Endothelial cell of umbilical vein (primary cell): ENCODE results near the gene CARD16. TPM values are rescaled to one million over a fixed set of nuclear protein-coding genes. Genes with fewer than 3 reads are reported as not detected.
"Not testable (repeated sequence)": the region's sequence is repeated elsewhere in the genome, so short reads cannot be mapped to it uniquely, and the experiment has no call there.

Experiments used
- BruUV-seq: library from RNA; stranded (reverse); fragments of 400-500 nt; replicated peaks from 2 replicates; lab custom pipeline; 2021; lab: Mats Ljungman, UMichigan
- CTCF ChIA-PET: fragments of 300-600, 350-600 bp; sonication (Branson Sonifier 250); formaldehyde crosslinking; loops from one replicate; lab custom pipeline; 2021; ENCODE audit warnings: antibody characterized with exemption, inconsistent platforms; lab: Charles Lee
- POLR2A ChIA-PET: fragments of 300-600, 350-600 bp; sonication (Branson Sonifier 250); formaldehyde crosslinking; loops from one replicate; lab custom pipeline; 2021; ENCODE audit warnings: antibody characterized with exemption, inconsistent platforms; lab: Charles Lee
- DNase-seq: peaks from one replicate; pipeline ENCODE4 v3.0.0-alpha.2; 2011; ENCODE audit warnings: low read depth, low spot score
- FAIRE-seq: peaks from 2 replicates; lab custom pipeline; 2011; peaks lifted over from hg19 to GRCh38; lab: Jason Lieb, UNC
- H2AFZ ChIP-seq: 2 replicates; pipeline ENCODE4 v1.6.0; 2012; ENCODE audit warnings: low read depth, low read length, control low read depth, inconsistent platforms
- H3K27ac ChIP-seq: 2 replicates; pipeline ENCODE4 v1.5.1; 2011; ENCODE audit warnings: low read depth, mild to moderate bottlenecking, control low read depth, low read length, moderate library complexity; ENCODE audit not compliant: insufficient read depth
- H3K27me3 ChIP-seq, 2 experiments: 2 replicates each; pipeline versions ENCODE4 v1.6.0 to v1.6.1; 2011; ENCODE audit warnings: low read length in 2 of 2, mixed read lengths in 1 of 2; ENCODE audit not compliant: control insufficient read depth in 2 of 2, insufficient read depth in 2 of 2
- H3K36me3 ChIP-seq, 2 experiments: 2 replicates in 1 of 2; 3 replicates in 1 of 2; pipeline ENCODE4 v1.5.1; 2011; ENCODE audit warnings: low read length in 2 of 2, mild to moderate bottlenecking in 1 of 2, moderate library complexity in 1 of 2; ENCODE audit not compliant: control insufficient read depth in 2 of 2, insufficient read depth in 2 of 2; ENCODE audit errors: extremely low read depth in 1 of 2
- H3K4me1 ChIP-seq: 3 replicates; pipeline ENCODE4 v1.5.1; 2011; ENCODE audit warnings: mild to moderate bottlenecking, low read length; ENCODE audit not compliant: control insufficient read depth, insufficient read depth; ENCODE audit errors: extremely low read depth
- H3K4me2 ChIP-seq: 2 replicates; pipeline ENCODE4 v1.6.1; 2011; ENCODE audit warnings: low read length, control low read depth, mixed read lengths; ENCODE audit not compliant: insufficient read depth
- H3K4me3 ChIP-seq, 3 experiments: fragments of 200-600 bp in 1 of 3; sonication (generic), shearing (Covaris generic) in 1 of 3; replicated peaks in 1 of 3; 2 replicates each; pipeline ENCODE4 v1.5.1; 2011 to 2016; ENCODE audit warnings: control low read depth in 3 of 3, low read length in 3 of 3, mild to moderate bottlenecking in 2 of 3, inconsistent platforms in 1 of 3, low read depth in 1 of 3, moderate library complexity in 1 of 3; ENCODE audit not compliant: insufficient read depth in 1 of 3
- H3K79me2 ChIP-seq: 2 replicates; pipeline ENCODE4 v1.6.0; 2012; ENCODE audit warnings: low read length, inconsistent platforms; ENCODE audit not compliant: control insufficient read depth, insufficient read depth
- H3K9ac ChIP-seq: replicated peaks from 2 replicates; pipeline ENCODE3; 2011; ENCODE audit warnings: low read length, control low read depth; ENCODE audit not compliant: insufficient read depth; ENCODE audit errors: extremely low read depth
- H3K9me1 ChIP-seq: replicated peaks from 3 replicates; pipeline ENCODE4 v1.6.0; 2011; ENCODE audit warnings: mild to moderate bottlenecking, low read length; ENCODE audit not compliant: control insufficient read depth, insufficient read depth; ENCODE audit errors: extremely low read depth
- H3K9me3 ChIP-seq: replicated peaks from 2 replicates; pipeline ENCODE4 v1.5.1; 2012; ENCODE audit warnings: low read length, inconsistent platforms; ENCODE audit not compliant: control insufficient read depth, insufficient read depth
- H4K20me1 ChIP-seq: replicated peaks from 2 replicates; pipeline ENCODE3; 2011; ENCODE audit warnings: mild to moderate bottlenecking, low read length; ENCODE audit not compliant: control insufficient read depth, insufficient read depth; ENCODE audit errors: extremely low read depth
- CTCF ChIP-seq, 2 donors: IDR thresholded peaks; 1 replicate in 1 of 2; 2 replicates in 1 of 2; pipeline ENCODE4 v1.5.1; 2011; ENCODE audit warnings: low read length in 2 of 2, mild to moderate bottlenecking in 2 of 2, moderate library complexity in 2 of 2, control low read depth in 1 of 2, inconsistent platforms in 1 of 2, low read depth in 1 of 2; ENCODE audit not compliant: insufficient read depth in 1 of 2; ENCODE audit errors: extremely low read depth in 1 of 2
- EZH2 ChIP-seq: IDR thresholded peaks from 2 replicates; pipeline ENCODE4 v1.6.1; 2012; ENCODE audit warnings: borderline replicate concordance, low read depth, mild to moderate bottlenecking, moderate library complexity, low read length, inconsistent platforms; ENCODE audit not compliant: severe bottlenecking
- FOS ChIP-seq: IDR thresholded peaks from 2 replicates; pipeline ENCODE4 v1.6.1; 2011; ENCODE audit warnings: mild to moderate bottlenecking, low read length, moderate library complexity, borderline replicate concordance; ENCODE audit not compliant: insufficient read depth
- GATA2 ChIP-seq: IDR thresholded peaks from 2 replicates; pipeline ENCODE4 v1.7.0; 2011; ENCODE audit warnings: low read depth, mild to moderate bottlenecking, moderate library complexity, mixed read lengths, low read length; ENCODE audit not compliant: insufficient read length, insufficient read depth
- JUN ChIP-seq: IDR thresholded peaks from 2 replicates; pipeline ENCODE4 v1.6.1; 2011; ENCODE audit warnings: borderline replicate concordance, low read depth; ENCODE audit not compliant: insufficient read length, insufficient read depth
- MAX ChIP-seq: IDR thresholded peaks from 2 replicates; pipeline ENCODE4 v1.6.1; 2011; ENCODE audit not compliant: insufficient read depth, insufficient read length
- MYC ChIP-seq: IDR thresholded peaks from one replicate; pipeline ENCODE4 v1.6.1; 2011; ENCODE audit warnings: mild to moderate bottlenecking, low read depth, low read length
- POLR2A ChIP-seq: IDR thresholded peaks from 2 replicates; pipeline ENCODE4 v1.6.1; 2012; ENCODE audit warnings: low read depth, mild to moderate bottlenecking, control low read depth, low read length
- POLR2AphosphoS5 ChIP-seq: IDR thresholded peaks from 2 replicates; pipeline ENCODE4 v1.6.1; 2012; ENCODE audit warnings: low read depth, mild to moderate bottlenecking, control low read depth, low read length, moderate library complexity; ENCODE audit not compliant: insufficient read depth
- dilution Hi-C: fragments of 300-500 bp; cut with MboI; formaldehyde crosslinking; loops from one replicate; pipeline ENCODE4 v1.15.0; 2019; ENCODE audit warnings: low sequenced_read_pairs; ENCODE audit not compliant: extremely low pct_ligation_motif_present
- intact Hi-C: fragments of 100-400 bp; cut with micrococcal nuclease; formaldehyde crosslinking; loops from one replicate; pipeline ENCODE4 v1.10.0; 2022
- polyA plus RNA-seq, 4 experiments: library from polyadenylated mRNA; depleted of rRNA in 3 of 4; stranded (reverse) in 3 of 4; unstranded in 1 of 4; fragments of >200 nt; gene quantifications; 2 replicates each; pipeline versions ENCODE4 v1.2.1 to v1.2.3, GENCODE V29; 2011 to 2012; ENCODE audit warnings: missing spikeins in 1 of 4
- total RNA-seq: library from RNA; stranded (reverse); gene quantifications from 2 replicates; pipeline ENCODE4 v1.2.3, GENCODE V29; 2021

CARD16 gene
- total and polyA plus RNA-seq, 2 donors (not counting 3 experiments of a cell fraction or from before 2014, with no cell fraction given): 26.8 to 76.6 TPM

- no peak for TF ChIP-seq POLR2A
- TF ChIP-seq FOS: no peak
- no peak for TF ChIP-seq MYC
- no peak for TF ChIP-seq CTCF (IDR thresholded peaks at IDR 0.05; ENCODE audit: extremely low read depth in 1 of 2, insufficient read depth in 1 of 2, low read depth in 1 of 2, low read length in 2 of 2)
- TF ChIP-seq GATA2: no peak
- no peak for TF ChIP-seq POLR2AphosphoS5
- TF ChIP-seq JUN: no peak
- no peak for TF ChIP-seq MAX
- no peak for TF ChIP-seq EZH2
- no peak for FAIRE-seq
- Histone ChIP-seq H3K4me2 (no peak overlapping the region), H3K9me3 (no peaks in the 10 kb centered on the region), H3K9ac (no peak overlapping the region), H3K79me2 (no peaks in the 10 kb centered on the region), H2AFZ (no peak overlapping the region), H3K27me3 (no peaks in the 10 kb centered on the region), H3K36me3 (no peaks in the 10 kb centered on the region), H3K4me3 (no peak overlapping the region), H4K20me1 (no peaks in the 10 kb centered on the region), H3K9me1 (no peaks in the 10 kb centered on the region), H3K27ac (no peak overlapping the region), H3K4me1 (peaks cover 17% of the 10 kb centered on the region)
- no peak for DNase-seq
- dilution Hi-C loops: no loop called here
- intact Hi-C loops: no loop called here
- POLR2A ChIA-PET: no interaction called here
- no TSS peak for BruUV-seq
- CTCF ChIA-PET: no interaction called here
These were observed 33.1 kb upstream of the CARD16 start for GRCh38 chr11:105078283-105078682.

GRCh38 chr11:105077141-105077790 is 32.1 kb upstream of the CARD16 start:
- dilution Hi-C loops, POLR2A ChIA-PET, FAIRE-seq: not testable (repeated sequence)

More at GRCh38 chr11:105077141-105077790, 32.1 kb upstream of the CARD16 start:
- H3K27ac ChIP-seq, H2AFZ ChIP-seq, CTCF ChIA-PET, H4K20me1 ChIP-seq, H3K9me1 ChIP-seq, H3K4me2 ChIP-seq, H3K4me3 ChIP-seq, DNase-seq, H3K9ac ChIP-seq, BruUV-seq, H3K79me2 ChIP-seq, H3K27me3 ChIP-seq, intact Hi-C loops, H3K36me3 ChIP-seq, H3K9me3 ChIP-seq: not testable (repeated sequence)
- H3K4me1 ChIP-seq: peaks cover 17% of the 10 kb centered on the region
